ENCODE results near the gene MGLL. TPM values are rescaled to one million over a fixed set of nuclear protein-coding genes. Genes with fewer than 3 reads are reported as not detected.

MGLL gene
- total RNA-seq, 6 experiments from 2014 or later = 97.0 to 168 (median 115) TPM

DNA sequence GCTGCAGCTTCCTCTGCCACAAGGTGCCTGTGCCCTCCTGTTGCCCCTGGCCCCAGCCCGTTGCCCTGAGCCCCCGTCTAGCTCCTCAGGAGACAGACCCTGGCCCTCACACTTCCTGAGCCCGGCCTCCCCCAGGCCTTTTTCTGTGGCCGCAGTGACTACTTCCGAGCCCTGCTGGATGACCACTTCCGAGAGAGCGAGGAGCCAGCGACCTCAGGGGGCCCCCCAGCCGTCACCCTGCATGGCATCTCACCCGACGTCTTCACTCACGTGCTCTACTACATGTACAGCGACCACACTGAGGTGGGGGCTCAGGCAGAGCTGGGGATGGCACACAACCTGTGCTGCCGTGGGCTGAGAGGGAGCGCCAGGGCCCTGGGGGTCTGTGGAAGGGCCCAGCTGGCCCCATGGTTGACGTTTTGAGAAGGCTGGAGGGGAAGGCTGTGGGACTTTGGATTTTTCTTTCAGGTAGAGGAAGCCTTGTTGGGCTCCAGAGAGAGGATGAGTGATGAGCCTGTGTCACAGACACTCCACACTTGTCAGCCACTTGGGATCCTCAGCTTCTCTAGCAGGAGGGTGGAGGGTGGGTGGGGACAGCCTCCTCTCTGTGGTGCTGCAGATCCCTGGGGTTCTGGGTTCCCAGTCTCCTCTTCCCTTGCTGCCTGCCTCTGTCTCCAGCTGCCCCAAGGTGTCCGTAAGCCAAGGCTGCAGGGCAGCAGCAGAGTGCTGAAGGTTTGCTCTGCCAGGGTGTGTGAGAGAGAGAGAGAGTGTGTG is 144.6 kb downstream of the MGLL start:
- H3K4me1 ChIP-seq = peaks cover 0 to 6% (median 3%) of the 10 kb centered on the region in 4 donors
- WGBS (ENCODE audit: insufficient coverage, low coverage, low lambda C conversion rate, missing lambda C conversion rate) = 100% methylated on average over 2 of the region's 17 CpGs
- H3K4me3 ChIP-seq = no peak overlapping the region
- H3K27ac ChIP-seq = no peak overlapping the region
- DNase-seq (peak; percentile 20 to 54 (median 45)), ATAC-seq (no peak)
- intact Hi-C loops (cut with DNase I) = loop anchor here in 1 of 2 donors (10.0 kb wide), 1 partner anchor 287 kb away; no protein-coding TSS in a partner anchor
- H3K36me3 ChIP-seq = no peaks in the 10 kb centered on the region
- H3K9me3 ChIP-seq = no peaks in the 10 kb centered on the region
- TF ChIP-seq POLR2A (IDR thresholded peaks at IDR 0.05) = no peak
- TF ChIP-seq CTCF (IDR thresholded peaks at IDR 0.05) = no peak
- no peaks in the 10 kb centered on the region for H3K27me3 ChIP-seq

GRCh38 chr3:127676921-127677351 is 145.4 kb downstream of the MGLL start:
- intact Hi-C loops (cut with DNase I) = loop anchor here in 1 of 2 donors (10.0 kb wide), 1 partner anchor 288 kb away; no protein-coding TSS in a partner anchor
- Histone ChIP-seq H3K27me3 (no peaks in the 10 kb centered on the region), H3K9me3 (no peaks in the 10 kb centered on the region), H3K4me1 (peaks cover 0 to 10% (median 3%) of the 10 kb centered on the region in 4 donors), H3K27ac (no peak overlapping the region), H3K36me3 (no peaks in the 10 kb centered on the region), H3K4me3 (no peak overlapping the region)
- 80% methylated on average over 2 of the region's 21 CpGs for WGBS (ENCODE audit: insufficient coverage, low coverage, low lambda C conversion rate, missing lambda C conversion rate)
- no peak for TF ChIP-seq POLR2A (IDR thresholded peaks at IDR 0.05)
- TF ChIP-seq CTCF (IDR thresholded peaks at IDR 0.05) = no peak
- DNase-seq = peak; percentile 14 to 51 (median 42)
- ATAC-seq = no peak

- H3K4me1 ChIP-seq = peaks cover 0 to 10% (median 3%) of the 10 kb centered on the region in 4 donors
- H3K9me3 ChIP-seq = no peaks in the 10 kb centered on the region
- H3K36me3 ChIP-seq = no peaks in the 10 kb centered on the region
- H3K4me3 ChIP-seq = no peak overlapping the region
- ATAC-seq (no peak), DNase-seq (peak in 2 of 3 donors; percentile 14 to 28)
- WGBS (ENCODE audit: insufficient coverage, low coverage, low lambda C conversion rate, missing lambda C conversion rate) = no CpG with 5 or more reads among the region's 4 CpGs
- TF ChIP-seq POLR2A (IDR thresholded peaks at IDR 0.05) (no peak), CTCF (IDR thresholded peaks at IDR 0.05) (no peak)
- no peaks in the 10 kb centered on the region for H3K27me3 ChIP-seq
- intact Hi-C loops (cut with DNase I) = loop anchor here in 1 of 2 donors (10.0 kb wide), 1 partner anchor 288 kb away; no protein-coding TSS in a partner anchor
- H3K27ac ChIP-seq = no peak overlapping the region
Measured at GRCh38 chr3:127676456-127676855, 145.9 kb downstream of the MGLL start.

DNA sequence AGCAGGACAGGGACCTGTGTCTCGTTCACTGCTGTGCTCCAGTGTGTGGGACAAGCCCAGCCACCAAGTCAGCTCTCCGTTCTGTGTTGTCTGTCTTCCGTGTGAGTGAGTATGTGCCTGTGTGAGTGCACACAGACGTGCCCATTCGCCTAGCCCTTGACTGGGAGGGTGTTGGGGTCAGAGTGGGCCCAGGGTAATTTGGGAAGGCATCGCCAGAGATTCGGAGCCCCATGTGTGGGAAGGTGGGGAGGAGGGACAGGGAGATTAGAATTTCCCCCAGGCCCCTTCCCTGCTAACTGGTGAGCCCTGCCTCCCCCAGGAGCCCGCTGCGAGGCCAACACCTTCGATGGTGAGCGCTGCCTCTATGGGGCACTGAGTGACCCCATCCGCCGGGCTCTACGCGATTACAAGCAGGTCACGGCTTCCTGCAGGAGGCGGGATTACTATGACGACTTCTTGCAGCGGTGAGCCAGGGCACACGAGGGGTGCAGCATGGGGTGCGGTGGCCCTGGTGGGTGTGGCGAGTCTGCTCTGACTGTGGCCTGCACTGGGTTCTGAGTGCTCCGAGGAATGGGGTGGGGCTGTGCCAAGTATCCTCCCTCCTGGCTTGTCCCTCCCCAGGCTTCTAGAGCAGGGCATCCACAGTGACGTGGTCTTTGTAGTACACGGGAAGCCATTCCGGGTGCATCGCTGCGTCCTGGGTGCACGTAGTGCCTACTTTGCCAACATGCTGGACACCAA is 146.5 kb downstream of the MGLL start:
- 87% methylated on average over 3 of the region's 29 CpGs for WGBS (ENCODE audit: insufficient coverage, low coverage, low lambda C conversion rate, missing lambda C conversion rate)
- intact Hi-C loops (cut with DNase I) = loop anchor here in 1 of 2 donors (10.0 kb wide), 1 partner anchor 289 kb away; no protein-coding TSS in a partner anchor
- H3K27ac ChIP-seq = no peak overlapping the region

More for the DNA sequence above, 146.5 kb downstream of the MGLL start:
- H3K4me3 ChIP-seq = no peak overlapping the region
- H3K36me3 ChIP-seq = no peaks in the 10 kb centered on the region
- TF ChIP-seq CTCF (IDR thresholded peaks at IDR 0.05) (no peak), POLR2A (IDR thresholded peaks at IDR 0.05) (no peak)
- peaks cover 0 to 10% (median 3%) of the 10 kb centered on the region in 4 donors for H3K4me1 ChIP-seq
- no peaks in the 10 kb centered on the region for H3K27me3 ChIP-seq
- ATAC-seq = no peak
- H3K9me3 ChIP-seq = no peaks in the 10 kb centered on the region
- peak; percentile 15 to 43 (median 40) for DNase-seq

Data from right lobe of liver (tissue), 6 donors.